Measurements from ENCODE around the gene PCNT. TPM values are rescaled to one million over a fixed set of nuclear protein-coding genes. Genes with fewer than 3 reads are reported as not detected.

The PCNT gene
- total RNA-seq, 5 donors from 2014 or later (not counting 1 experiment from before 2014, with no cell fraction given), result 52.8 to 65.0 (median 58.6) TPM

DNA sequence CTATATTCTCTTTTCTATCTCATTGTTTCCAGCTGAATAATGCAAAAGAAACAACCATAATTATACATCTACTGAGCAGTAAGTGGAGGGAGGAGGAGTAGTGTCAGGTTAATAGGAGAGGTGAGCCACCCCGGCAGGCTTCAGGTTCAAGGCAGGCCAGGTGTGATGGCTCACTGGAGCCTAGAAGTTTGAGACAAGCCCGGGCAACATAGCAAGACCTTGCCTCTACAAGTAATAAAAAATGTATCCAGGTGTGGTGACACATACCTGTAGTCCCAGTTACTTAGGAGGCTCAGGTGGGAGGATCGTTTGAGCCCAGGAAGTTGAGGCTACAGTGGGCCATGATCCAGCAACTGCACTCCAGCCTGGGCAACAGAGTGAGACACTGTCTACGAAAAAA lies 132.8 kb downstream of the PCNT start:
- Histone ChIP-seq H3K4me3 (ENCODE audit: control insufficient read depth in 1 of 2, extremely low read depth in 1 of 2, low read length in 1 of 2) (peak overlapping the region in 1 of 2 donors; percentile 11), H3K4me1 (ENCODE audit: control insufficient read depth in 1 of 2, extremely low read depth in 1 of 2, insufficient read depth in 2 of 2, low read length in 2 of 2) (peaks cover 15 to 34% of the 10 kb centered on the region in 2 experiments), H3K27ac (ENCODE audit: low read length) (no peak overlapping the region), H3K27me3 (replicated peaks in 1 of 2; ENCODE audit: control insufficient read depth in 2 of 2, extremely low read depth in 1 of 2, insufficient read depth in 2 of 2, low read length in 1 of 2) (no peaks in the 10 kb centered on the region), H3K9me3 (no peaks in the 10 kb centered on the region), H3K36me3 (ENCODE audit: control insufficient read depth in 2 of 2, extremely low read depth in 1 of 2, insufficient read depth in 1 of 2, low read length in 1 of 2) (peaks cover 6 to 8% of the 10 kb centered on the region in 2 donors)
- CTCF ChIA-PET, result no interaction called here
- no peaks in the 10 kb centered on the region for H3K9me3 Mint-ChIP-seq
- no peak for ATAC-seq (replicated peaks in 1 of 4)
- WGBS (ENCODE audit: insufficient coverage), result 67% methylated on average over 2 of the region's 4 CpGs
- peak overlapping the region; percentile 49 to 90 (median 81) for H3K4me3 Mint-ChIP-seq
- H3K27ac Mint-ChIP-seq, result peak overlapping the region in 1 of 2 donors; percentile 34
- peaks cover 7% of the 10 kb centered on the region for H3K36me3 Mint-ChIP-seq
- DNase-seq, result no peak
- H3K4me1 Mint-ChIP-seq, result peaks cover 22 to 57% (median 48%) of the 10 kb centered on the region in 3 donors
- POLR2A ChIA-PET, result no interaction called here
- no peaks in the 10 kb centered on the region for H3K27me3 Mint-ChIP-seq

DNA sequence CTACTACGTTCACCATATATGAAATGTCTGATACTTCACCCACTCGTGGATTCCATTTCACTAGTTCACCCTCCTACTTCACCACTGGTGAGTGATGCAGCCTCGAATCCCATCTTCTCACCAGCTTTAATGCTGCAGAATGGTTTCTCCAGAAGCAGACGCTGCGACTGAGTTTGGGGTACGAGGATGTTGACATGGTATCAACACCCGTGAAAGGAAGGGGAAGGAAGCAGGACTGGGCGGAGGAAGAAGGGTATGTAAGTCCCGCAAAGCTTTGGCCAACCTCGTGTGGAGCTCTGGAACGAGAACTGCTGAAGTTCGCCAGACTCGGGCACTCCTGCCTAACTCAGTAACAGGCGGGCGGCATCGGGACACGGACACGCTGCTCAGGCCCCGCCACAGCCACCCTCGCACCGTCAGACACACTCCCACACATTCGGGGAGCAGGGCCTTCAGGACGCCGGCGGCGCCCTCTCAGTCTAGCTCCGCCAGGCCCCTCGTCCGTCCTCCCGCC lies 133.9 kb downstream of the PCNT start:
- Mint-ChIP-seq H3K36me3 (peaks cover 8% of the 10 kb centered on the region), H3K4me3 (peak overlapping the region; percentile 81 to 90 (median 85)), H3K27me3 (no peaks in the 10 kb centered on the region), H3K27ac (peak overlapping the region; percentile 68 to 78), H3K4me1 (peaks cover 31 to 60% (median 51%) of the 10 kb centered on the region in 3 donors), H3K9me3 (no peaks in the 10 kb centered on the region)
- ChIA-PET POLR2A (interaction anchor here in 1 of 2 donors (1.4 kb wide), 1 partner anchor 94 kb away, joined by 3 read pairs; no protein-coding TSS in a partner anchor), CTCF (no interaction called here)
- peaks cover 6 to 8% of the 10 kb centered on the region in 2 donors for H3K36me3 ChIP-seq (ENCODE audit: control insufficient read depth in 2 of 2, extremely low read depth in 1 of 2, insufficient read depth in 1 of 2, low read length in 1 of 2)
- H3K27me3 ChIP-seq (replicated peaks in 1 of 2; ENCODE audit: control insufficient read depth in 2 of 2, extremely low read depth in 1 of 2, insufficient read depth in 2 of 2, low read length in 1 of 2), result no peaks in the 10 kb centered on the region
- H3K27ac ChIP-seq (ENCODE audit: low read length), result peak overlapping the region; percentile 73
- peak overlapping the region; percentile 81 to 96 for H3K4me3 ChIP-seq (ENCODE audit: control insufficient read depth in 1 of 2, extremely low read depth in 1 of 2, low read length in 1 of 2)
- DNase-seq, result peak in 9 of 35 experiments; percentile 1 to 28 (median 8)
- WGBS (ENCODE audit: insufficient coverage), result 0% methylated on average over 28 of the region's 30 CpGs
- H3K4me1 ChIP-seq (ENCODE audit: control insufficient read depth in 1 of 2, extremely low read depth in 1 of 2, insufficient read depth in 2 of 2, low read length in 2 of 2), result peaks cover 15 to 34% of the 10 kb centered on the region in 2 experiments
- no peaks in the 10 kb centered on the region for H3K9me3 ChIP-seq
- ATAC-seq (replicated peaks in 1 of 4), result peak; percentile 1 to 7 (median 3)

DNA sequence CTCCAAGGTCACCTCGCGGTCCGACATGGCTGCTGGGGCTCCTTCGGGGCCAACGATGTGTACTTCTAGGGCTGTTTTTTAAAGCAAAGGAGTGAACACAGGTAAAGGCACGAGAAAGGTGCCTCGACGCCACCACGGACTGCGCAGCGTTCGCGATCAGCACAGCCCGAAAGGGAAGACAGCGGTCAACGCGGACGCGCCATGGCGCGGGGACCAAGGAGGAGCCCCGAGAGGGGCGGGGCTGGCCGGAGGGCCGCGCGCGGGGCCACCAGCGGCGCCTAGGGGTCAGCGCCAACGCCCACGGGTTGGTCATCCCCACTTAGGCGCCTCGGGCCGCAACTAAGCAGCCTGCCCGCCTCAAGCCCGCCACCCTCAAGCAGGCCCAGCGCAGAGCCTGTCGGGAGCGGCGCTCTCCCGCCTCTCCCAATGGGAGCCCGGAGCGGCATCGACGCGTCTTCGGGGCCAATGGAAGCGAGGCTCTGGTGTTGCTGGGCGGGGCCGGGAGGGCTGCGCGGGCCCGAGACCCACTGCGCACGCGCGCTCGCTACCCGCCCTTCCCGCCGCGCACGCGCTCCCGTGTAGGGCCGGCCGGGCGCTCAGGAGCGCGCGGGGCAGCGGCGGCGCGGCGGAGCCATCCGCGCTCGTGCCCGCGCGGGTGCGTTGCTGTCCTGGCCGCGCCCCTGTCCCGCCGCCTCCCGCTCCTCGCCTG lies 134.5 kb downstream of the PCNT start, which contains the start of gene DIP2A:
DIP2A (plus strand) TSS at position 577 of the 709 bp plus-strand sequence. CDS start 241 bp downstream, outside the sequence.
- WGBS (ENCODE audit: insufficient coverage), result under 1% methylated on average over 91 of the region's 91 CpGs
- Histone ChIP-seq H3K27ac (ENCODE audit: low read length) (peak within 1 kb of the TSS; percentile 73), H3K27me3 (replicated peaks in 1 of 2; ENCODE audit: control insufficient read depth in 2 of 2, extremely low read depth in 1 of 2, insufficient read depth in 2 of 2, low read length in 1 of 2) (no peaks in the 10 kb centered on the region), H3K4me1 (ENCODE audit: control insufficient read depth in 1 of 2, extremely low read depth in 1 of 2, insufficient read depth in 2 of 2, low read length in 2 of 2) (peaks cover 15 to 34% of the 10 kb centered on the region in 2 experiments), H3K36me3 (ENCODE audit: control insufficient read depth in 2 of 2, extremely low read depth in 1 of 2, insufficient read depth in 1 of 2, low read length in 1 of 2) (peaks cover 6 to 10% of the 10 kb centered on the region in 2 donors), H3K9me3 (no peaks in the 10 kb centered on the region), H3K4me3 (ENCODE audit: control insufficient read depth in 1 of 2, extremely low read depth in 1 of 2, low read length in 1 of 2) (peak within 1 kb of the TSS; percentile 81 to 96)
- Mint-ChIP-seq H3K4me3 (peak within 1 kb of the TSS; percentile 85 to 91 (median 90)), H3K36me3 (peaks cover 12% of the 10 kb centered on the region), H3K27ac (peak within 1 kb of the TSS; percentile 88 to 91), H3K9me3 (no peaks in the 10 kb centered on the region), H3K27me3 (no peaks in the 10 kb centered on the region), H3K4me1 (peaks cover 32 to 61% (median 55%) of the 10 kb centered on the region in 3 donors)
- ChIA-PET CTCF (interaction anchor here in 1 of 2 donors (0.7 to 0.8 kb wide), 2 partner anchors 93 to 181 kb away, joined by 4 read pairs; no protein-coding TSS in a partner anchor), POLR2A (interaction anchor here (0.6 to 1.4 kb wide), 2 partner anchors 43 to 93 kb away, joined by 3 read pairs; no protein-coding TSS in a partner anchor)
- peak; percentile 97 to 99 (median 98) for ATAC-seq (replicated peaks in 1 of 4)
- DNase-seq, result peak; percentile 87 to 98 (median 93)

DNA sequence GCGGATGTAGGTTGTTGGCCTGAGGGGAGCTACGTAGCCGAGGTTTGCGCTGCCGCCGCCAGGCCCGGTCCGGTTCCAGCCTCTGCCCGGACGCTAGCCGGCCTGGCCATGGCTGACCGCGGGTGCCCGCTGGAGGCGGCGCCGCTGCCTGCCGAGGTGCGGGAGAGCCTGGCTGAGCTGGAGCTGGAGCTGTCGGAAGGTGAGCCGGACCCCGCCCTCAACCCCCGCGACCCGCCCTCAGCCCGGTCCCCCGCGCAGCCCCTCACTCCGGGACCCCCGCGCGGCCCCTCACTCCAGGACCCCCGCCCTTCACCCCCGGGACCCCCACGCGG lies 135.0 kb downstream of the PCNT start:
- H3K36me3 ChIP-seq (ENCODE audit: control insufficient read depth in 2 of 2, extremely low read depth in 1 of 2, insufficient read depth in 1 of 2, low read length in 1 of 2), result peaks cover 7 to 10% of the 10 kb centered on the region in 2 donors
- CTCF ChIA-PET, result interaction anchor here in 1 of 2 donors (0.7 to 0.8 kb wide), 2 partner anchors 93 to 181 kb away, joined by 4 read pairs; no protein-coding TSS in a partner anchor
- H3K27ac ChIP-seq (ENCODE audit: low read length), result no peak overlapping the region
- H3K4me3 Mint-ChIP-seq, result peak overlapping the region; percentile 77 to 90 (median 80)
- H3K4me1 Mint-ChIP-seq, result peaks cover 32 to 61% (median 55%) of the 10 kb centered on the region in 3 donors
- POLR2A ChIA-PET, result interaction anchor here (0.6 to 1.4 kb wide), 3 partner anchors 42 to 98 kb away, joined by 3 read pairs; no protein-coding TSS in a partner anchor
- no peaks in the 10 kb centered on the region for H3K9me3 ChIP-seq
- WGBS (ENCODE audit: insufficient coverage), result under 1% methylated on average over 29 of the region's 36 CpGs
- no peaks in the 10 kb centered on the region for H3K27me3 Mint-ChIP-seq
- DNase-seq (no peak), ATAC-seq (replicated peaks in 1 of 4) (no peak)
- peaks cover 12% of the 10 kb centered on the region for H3K36me3 Mint-ChIP-seq
- no peaks in the 10 kb centered on the region for H3K9me3 Mint-ChIP-seq
- peaks cover 15 to 34% of the 10 kb centered on the region in 2 experiments for H3K4me1 ChIP-seq (ENCODE audit: control insufficient read depth in 1 of 2, extremely low read depth in 1 of 2, insufficient read depth in 2 of 2, low read length in 2 of 2)
- H3K27ac Mint-ChIP-seq, result peak overlapping the region in 1 of 2 donors; percentile 63
- peak overlapping the region; percentile 51 to 64 for H3K4me3 ChIP-seq (ENCODE audit: control insufficient read depth in 1 of 2, extremely low read depth in 1 of 2, low read length in 1 of 2)
- H3K27me3 ChIP-seq (replicated peaks in 1 of 2; ENCODE audit: control insufficient read depth in 2 of 2, extremely low read depth in 1 of 2, insufficient read depth in 2 of 2, low read length in 1 of 2), result no peaks in the 10 kb centered on the region

DNA sequence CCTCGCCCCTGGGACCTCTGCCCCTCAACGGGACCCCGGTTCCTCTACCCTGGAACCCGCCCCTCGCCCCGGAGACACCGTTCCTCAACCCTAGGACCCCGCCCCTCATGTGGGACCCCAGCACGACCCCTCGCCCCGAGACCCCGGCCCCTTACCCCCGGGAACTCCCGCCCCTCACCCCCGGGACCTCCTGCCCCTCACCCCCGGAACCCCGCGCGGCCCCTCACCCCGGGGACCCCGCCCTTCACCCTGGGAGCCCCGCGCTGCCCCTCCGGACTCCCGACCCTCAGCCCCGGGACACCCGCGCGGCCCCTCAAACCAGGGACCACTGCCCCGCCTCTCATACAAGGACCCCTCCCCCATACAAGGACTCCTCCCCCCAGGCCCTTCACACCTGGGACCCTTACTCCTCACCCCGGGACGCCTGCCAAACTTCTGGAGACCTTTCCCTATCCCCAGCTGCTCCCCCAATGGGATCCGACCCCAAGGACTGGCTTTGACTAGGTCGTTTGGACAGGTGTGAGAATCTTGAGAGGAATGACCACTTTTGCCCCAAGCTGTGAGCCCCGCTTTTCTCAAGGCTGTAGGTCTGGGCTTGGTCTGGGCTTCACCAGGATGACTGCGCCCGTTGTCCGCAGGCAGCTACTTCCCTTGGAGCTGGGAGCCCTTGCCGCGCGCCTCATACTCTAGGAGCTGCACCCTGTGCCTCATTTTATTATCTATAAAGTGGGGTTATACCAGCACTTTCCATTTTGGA lies 135.6 kb downstream of the PCNT start:
- Mint-ChIP-seq H3K36me3 (peaks cover 12% of the 10 kb centered on the region), H3K4me1 (peaks cover 32 to 63% (median 57%) of the 10 kb centered on the region in 3 donors), H3K4me3 (peak overlapping the region; percentile 85 to 91 (median 90)), H3K9me3 (no peaks in the 10 kb centered on the region), H3K27ac (peak overlapping the region; percentile 88 to 91), H3K27me3 (no peaks in the 10 kb centered on the region)
- CTCF ChIA-PET, result interaction anchor here in 1 of 2 donors (0.7 to 0.8 kb wide), 2 partner anchors 92 to 180 kb away, joined by 4 read pairs; no protein-coding TSS in a partner anchor
- Histone ChIP-seq H3K9me3 (no peaks in the 10 kb centered on the region), H3K27ac (ENCODE audit: low read length) (peak overlapping the region; percentile 50), H3K27me3 (replicated peaks in 1 of 2; ENCODE audit: control insufficient read depth in 2 of 2, extremely low read depth in 1 of 2, insufficient read depth in 2 of 2, low read length in 1 of 2) (no peaks in the 10 kb centered on the region), H3K4me1 (ENCODE audit: control insufficient read depth in 1 of 2, extremely low read depth in 1 of 2, insufficient read depth in 2 of 2, low read length in 2 of 2) (peaks cover 15 to 34% of the 10 kb centered on the region in 2 experiments), H3K36me3 (ENCODE audit: control insufficient read depth in 2 of 2, extremely low read depth in 1 of 2, insufficient read depth in 1 of 2, low read length in 1 of 2) (peaks cover 5 to 12% of the 10 kb centered on the region in 2 donors), H3K4me3 (ENCODE audit: control insufficient read depth in 1 of 2, extremely low read depth in 1 of 2, low read length in 1 of 2) (peak overlapping the region; percentile 51 to 92)
- POLR2A ChIA-PET, result interaction anchor here in 1 of 2 donors (0.6 kb wide), 2 partner anchors 41 to 98 kb away, joined by 3 read pairs; no protein-coding TSS in a partner anchor
- DNase-seq, result peak in 13 of 35 experiments; percentile 2 to 26 (median 7)
- ATAC-seq (replicated peaks in 1 of 4), result no peak
- 0% methylated on average over 11 of the region's 41 CpGs for WGBS (ENCODE audit: insufficient coverage)

Data from T-cell (primary cell).